HG02763 (cell line): ENCODE data around the gene TRIM47.
"Not testable (repeated sequence)": the region's sequence is repeated elsewhere in the genome, so short reads cannot be mapped to it uniquely, and the experiment has no call there.

Experiments used
- ATAC-seq: cut with Tn5 transposase; IDR thresholded peaks from one replicate; pipeline ENCODE4 v1.9.1; 2021; ENCODE audit warnings: mild to moderate bottlenecking, moderate library complexity; ENCODE audit not compliant: unreplicated experiment

TRIM47 gene

GRCh38 chr17:75872434-75873351 is 5.7 kb downstream of the TRIM47 start:
- ATAC-seq = no peak

DNA sequence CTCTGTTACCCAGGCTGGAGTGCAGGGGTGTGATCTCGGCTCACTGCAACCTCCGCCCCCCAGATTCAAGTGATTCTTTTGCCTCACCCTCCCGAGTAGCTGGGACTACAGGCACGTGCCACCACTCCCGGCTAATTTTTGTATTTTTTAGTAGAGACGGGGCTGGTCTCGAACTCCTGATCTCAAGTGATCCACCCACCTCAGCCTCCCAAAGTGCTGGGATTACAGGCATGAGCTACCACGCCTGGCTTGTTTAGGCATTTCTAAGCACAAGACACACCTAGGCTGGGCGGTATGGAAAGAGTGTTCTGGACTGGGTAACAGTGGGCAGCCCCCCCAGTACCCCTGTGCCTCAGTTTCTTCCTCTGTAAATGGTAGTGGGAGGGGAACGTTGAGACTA is 8.2 kb downstream of the TRIM47 start:
- ATAC-seq = not testable (repeated sequence)

DNA sequence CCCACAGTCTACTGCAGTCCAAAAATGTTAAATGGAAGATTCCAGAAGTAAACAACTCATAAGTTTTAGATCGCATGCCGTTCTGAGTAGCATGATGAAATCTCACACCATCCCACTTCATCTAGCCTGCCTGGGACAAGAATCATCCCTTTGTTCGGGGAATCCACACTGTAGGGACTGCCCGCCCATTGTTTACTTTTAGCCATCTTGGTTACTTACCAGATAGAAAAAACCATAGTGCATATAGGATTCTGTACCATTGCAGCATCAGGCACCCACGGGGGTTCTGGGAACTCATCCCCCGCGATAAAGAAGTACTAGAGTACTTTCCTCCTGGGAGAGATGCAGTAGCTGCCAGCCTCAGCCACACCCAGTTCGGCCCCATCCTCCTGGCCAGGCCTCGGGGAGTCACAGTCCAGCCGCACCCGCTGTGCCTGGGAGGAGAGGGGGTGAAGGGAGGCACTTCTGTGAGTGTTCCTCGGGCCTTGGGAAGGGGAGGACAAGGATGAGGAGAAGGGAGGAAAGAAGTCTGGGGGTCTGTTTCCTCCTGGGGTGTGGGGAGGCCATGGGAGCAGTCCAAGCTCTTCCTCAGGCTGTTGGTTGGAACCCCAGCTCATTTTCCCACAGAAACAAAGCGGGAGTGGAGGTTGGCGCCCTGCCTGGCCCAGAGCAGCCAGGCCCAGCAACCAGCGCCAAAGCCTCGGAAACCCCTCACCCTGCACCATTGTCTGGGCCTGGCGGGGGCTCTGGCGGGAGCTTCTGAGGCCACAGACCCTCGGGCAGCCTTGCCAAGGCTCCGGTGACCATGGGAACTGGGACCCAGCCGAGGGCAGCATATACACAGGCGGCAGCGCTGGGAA is 8.9 kb downstream of the TRIM47 start:
- ATAC-seq = no peak

- ATAC-seq = not testable (repeated sequence)
These were observed 9.6 kb downstream of the TRIM47 start for GRCh38 chr17:75868730-75869281.

GRCh38 chr17:75865404-75866188 is 12.8 kb downstream of the TRIM47 start:
- not testable (repeated sequence) for ATAC-seq

DNA sequence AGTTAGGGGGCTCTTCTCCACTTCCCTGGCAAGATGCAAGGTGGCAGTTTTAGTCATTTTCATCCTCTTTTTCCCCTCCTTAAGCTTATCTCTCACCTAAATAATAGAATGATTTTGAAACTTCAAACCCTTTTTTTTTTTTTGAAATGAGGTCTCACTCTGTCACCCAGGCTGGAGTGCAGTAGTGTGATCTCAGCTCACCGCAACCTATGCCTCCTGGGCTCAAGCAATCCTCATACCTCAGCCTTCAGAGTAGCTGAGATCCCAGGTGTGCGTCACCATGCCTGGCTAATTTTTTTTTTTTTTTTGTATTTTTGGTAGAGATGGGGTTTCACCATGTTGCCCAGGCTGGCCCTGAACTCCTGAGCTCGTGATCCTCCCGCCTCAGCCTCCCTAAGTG is 13.5 kb downstream of the TRIM47 start:
- not testable (repeated sequence) for ATAC-seq

GRCh38 chr17:75864448-75864871 is 13.9 kb downstream of the TRIM47 start:
- ATAC-seq = peak; percentile 84

DNA sequence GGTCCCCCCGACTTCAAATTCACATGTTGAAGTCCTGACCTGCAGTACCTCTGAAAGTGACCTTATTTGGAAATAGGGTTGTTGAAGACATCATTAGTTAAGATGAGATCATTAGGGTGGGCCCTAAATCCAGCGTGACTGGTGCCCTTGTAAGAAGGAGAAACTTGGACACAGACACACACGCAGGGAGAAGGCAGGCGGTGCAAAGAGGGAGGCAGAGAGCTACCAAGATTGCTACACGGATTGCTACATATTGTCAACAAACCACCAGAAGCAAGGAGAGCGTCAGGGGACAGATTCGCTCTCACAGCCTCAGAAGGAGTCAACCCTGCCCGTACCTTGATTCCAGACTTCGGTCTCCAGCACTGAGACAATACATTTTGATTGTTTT is 16.5 kb downstream of the TRIM47 start:
- no peak for ATAC-seq

DNA sequence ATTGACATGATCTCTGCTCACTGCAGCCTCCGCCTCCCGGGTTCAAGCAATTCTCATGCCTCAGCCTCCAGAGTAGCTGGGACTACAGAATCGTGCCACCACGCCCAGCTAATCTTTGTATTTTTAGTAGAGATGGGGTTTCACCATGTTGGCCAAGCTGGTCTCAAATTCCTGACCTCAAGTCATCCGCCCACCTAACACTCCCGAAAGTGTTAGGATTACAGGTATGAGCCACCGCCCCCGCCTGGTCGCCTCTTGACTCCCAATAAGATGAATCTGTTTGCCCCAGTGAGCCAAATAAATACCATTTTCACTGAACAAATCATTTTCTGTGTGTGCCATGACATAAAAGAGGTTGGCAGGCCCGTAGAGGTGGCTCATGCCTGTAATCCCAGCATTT is 19.0 kb downstream of the TRIM47 start:
- not testable (repeated sequence) for ATAC-seq

DNA sequence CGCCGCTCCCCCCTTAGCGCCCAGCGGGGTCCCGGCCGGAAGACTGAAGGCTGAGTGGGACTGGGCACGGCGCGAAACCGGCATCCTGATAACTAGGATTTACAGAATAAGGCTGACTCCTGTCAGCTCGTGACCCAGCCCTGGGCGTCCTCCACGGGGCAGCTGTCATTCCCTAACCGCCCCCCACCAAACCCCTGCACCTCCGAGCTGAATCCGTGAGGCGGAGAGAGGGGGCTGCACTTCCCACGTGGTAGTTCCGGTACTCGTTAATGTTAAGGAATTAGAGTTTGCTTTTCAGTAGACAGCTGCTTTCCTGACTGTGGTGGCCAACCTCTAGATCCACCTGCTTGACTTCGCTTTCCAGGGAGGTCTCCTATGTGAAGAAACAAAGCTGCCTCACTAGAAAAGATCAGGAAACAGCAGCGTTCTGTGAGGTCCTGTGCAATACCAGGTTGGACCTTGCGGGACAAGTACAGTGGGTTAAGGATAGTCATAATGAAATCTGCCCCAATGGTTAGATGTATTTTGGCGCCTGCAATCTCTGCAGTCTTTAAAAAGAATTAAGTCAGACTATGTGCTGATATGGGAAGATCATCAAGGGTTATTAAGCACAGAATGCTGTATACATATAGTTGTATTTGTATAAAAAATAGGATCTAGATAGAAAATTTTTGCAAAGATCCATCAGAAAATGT is 22.2 kb downstream of the TRIM47 start:
- peak; percentile 25 for ATAC-seq

DNA sequence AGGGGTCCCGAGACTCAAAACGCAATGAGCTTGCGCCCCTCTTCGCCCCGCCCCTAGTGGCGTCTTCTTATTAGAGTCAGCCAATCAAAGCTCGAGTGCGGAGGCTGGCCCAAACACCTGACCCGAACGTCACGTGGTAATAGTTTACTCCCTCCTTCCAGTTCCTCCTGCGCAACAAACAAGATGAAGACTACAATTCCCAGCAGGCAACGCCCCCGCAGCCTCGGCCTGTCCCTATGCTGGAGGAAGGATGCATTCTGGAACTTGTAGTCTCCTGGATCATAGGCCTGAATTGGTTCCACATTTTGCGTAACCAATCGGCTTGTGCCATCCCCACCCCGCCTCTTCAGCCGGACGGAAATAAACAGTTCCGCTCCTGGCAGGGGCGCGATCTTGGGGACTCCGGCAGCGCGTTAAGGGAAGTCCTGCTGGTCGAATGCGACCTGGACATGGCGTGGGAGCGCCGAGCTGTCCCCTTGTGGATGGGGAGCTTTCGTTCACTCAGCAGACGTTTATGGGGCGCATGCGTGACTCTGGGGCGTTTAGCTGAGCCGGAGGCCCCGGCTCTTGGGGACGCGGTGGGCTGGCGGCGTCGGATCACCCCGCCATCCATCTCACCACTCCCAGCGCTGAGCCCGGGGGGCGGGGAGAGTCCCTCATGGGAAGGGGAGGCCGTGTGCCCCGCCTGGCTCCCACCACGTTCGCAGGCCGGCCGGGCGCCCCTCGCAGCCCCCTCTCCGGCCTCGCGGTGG is 22.9 kb downstream of the TRIM47 start, which contains the start of gene WBP2:
Gene WBP2 (minus strand): TSS at position 26 of the 752 bp plus-strand sequence. CDS start 38 bp downstream, outside the sequence.
- ATAC-seq = peak; percentile 89

DNA sequence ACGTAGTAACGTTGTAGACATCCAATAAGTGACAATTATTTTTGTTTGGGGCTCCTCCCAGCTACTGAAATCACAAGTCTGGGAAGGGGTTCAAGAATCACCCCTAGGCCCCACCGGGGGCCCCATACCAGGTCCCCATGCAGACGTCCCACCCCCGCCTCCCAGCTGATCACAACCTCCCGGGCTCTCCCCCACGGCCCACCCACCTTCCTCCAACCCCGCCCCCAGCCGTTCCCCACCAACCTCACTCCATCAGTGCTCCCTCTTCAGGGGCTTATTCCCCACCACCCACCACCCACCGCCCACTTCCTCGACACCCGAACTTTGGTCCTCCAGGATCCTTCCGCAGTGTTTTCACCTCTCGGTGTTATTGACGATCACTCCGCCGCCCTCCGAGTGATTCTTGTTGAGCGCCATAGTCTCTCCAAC is 23.5 kb downstream of the TRIM47 start:
- ATAC-seq = no peak

DNA sequence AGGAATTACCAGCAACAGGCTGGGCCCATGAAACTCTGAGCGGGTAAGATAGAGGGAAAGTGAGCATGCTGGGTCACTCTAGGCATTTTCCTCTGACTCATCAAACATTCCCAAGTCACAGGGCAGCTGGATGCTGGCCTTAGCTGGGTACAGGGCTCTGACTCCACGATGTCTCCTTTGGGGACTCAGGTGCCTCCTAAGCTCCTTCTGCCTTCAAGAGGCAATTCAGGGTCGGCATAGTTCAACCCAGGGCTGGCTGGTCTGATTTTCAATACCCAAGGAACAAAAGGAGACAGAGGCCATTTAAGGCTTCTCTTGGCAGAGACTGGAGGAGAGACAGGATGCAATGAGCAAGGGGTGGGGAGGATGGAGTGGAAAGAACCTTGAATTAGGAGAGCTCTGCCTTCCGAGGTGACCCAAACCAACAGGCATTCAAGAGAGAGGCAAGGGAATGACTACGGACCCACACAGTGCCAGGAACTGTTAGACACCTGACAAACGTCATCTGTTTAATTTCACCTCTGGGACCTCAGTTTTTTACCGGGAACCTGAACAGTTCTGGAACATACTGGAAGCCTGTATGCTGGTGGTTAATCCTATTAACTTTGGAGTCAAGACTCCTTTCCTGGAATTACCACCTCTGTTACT is 24.2 kb downstream of the TRIM47 start:
- no peak for ATAC-seq

- no peak for ATAC-seq
These were observed 24.9 kb downstream of the TRIM47 start for GRCh38 chr17:75853433-75853832.

DNA sequence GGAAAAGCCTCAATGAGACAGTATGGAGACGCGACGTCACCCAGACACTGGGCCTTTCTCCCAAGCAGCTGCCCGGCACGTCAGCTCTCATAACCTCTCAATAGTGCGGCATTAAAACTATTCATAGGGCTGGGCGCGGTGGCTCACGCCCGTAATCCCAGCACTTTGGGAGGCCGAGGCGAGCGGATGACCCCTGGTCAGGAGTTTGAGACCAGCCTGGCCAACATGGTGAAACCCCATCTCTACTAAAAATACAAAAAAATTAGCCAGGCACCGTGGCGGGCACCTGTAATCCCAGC is 26.7 kb downstream of the TRIM47 start:
- not testable (repeated sequence) for ATAC-seq

DNA sequence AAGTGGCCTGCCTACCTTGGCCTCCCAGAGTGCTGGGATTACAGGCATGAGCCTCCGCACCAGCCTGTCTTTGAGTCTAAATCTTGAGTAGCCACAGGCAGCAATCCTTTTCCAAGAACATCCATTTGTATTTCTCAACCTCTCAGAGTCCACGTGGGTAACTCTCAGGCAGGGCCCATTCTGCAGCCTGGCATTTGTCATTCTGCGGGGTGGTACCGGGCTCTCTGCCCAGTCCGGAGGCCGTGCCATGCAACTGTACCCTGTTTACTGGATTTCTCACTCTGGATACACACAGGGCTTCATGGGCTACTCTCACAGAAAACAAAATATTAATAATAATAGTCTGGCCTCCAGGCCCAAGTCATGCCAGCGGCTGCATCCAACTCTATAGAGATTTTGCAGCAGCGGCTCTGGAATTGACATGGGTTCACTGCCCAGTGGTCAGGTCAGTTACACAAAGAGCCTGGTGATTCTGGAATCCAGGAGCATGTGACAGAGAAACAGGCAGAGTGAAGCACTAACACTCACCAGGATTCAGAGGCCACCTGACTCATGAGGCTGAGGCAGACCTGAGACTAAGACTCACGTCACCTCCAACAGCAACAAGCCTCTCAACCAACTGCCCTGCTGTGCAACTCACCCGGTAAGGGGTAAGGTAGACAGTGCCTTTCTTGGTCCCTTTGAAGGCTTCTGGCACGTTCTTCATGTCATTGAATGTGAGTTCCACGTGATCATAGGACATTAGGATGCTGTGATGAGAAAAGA is 27.3 kb downstream of the TRIM47 start:
- ATAC-seq = no peak

DNA sequence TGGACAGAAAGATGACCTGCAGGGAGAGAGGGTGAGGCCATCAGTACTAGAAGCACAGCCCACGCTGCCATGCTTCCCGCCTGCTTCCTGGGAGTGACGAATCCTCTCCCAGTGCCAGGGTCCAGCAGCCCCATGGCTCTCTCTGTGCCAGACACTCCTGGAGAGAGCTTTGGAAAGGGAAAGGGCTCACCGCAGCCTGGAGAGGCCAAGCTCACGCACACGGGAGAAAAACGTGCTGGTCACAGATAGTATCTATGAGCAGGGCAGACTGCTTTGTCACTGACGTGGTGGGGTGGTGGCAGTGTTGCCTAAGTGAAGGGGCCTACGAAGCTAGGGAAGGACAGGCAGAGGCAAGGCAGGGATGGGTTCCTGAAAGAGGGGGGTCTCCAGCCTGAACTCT is 28.7 kb downstream of the TRIM47 start:
- ATAC-seq = no peak

- ATAC-seq = no peak
These were observed 29.1 kb downstream of the TRIM47 start for GRCh38 chr17:75849279-75849646.
